KMS-11 (cell line): Measurements from ENCODE around the gene BTK.

ENCODE experiments used
- H2AFZ ChIP-seq: fragments of 200-600 bp; sonication (generic); 2 replicates; pipeline ENCODE4 v1.6.1; 2016; ENCODE audit warnings: antibody characterized with exemption, mixed run types, low read depth
- H3K27ac ChIP-seq: fragments of 200-600 bp; sonication (generic); 2 replicates; pipeline ENCODE4 v1.6.1; 2016; ENCODE audit warnings: mild to moderate bottlenecking, mixed run types
- H3K27me3 ChIP-seq: fragments of 200-600 bp; sonication (generic); 2 replicates; pipeline ENCODE4 v1.6.1; 2017; ENCODE audit warnings: mild to moderate bottlenecking, low read depth, mixed run types, moderate library complexity; ENCODE audit not compliant: insufficient read depth
- H3K36me3 ChIP-seq: fragments of 200-600 bp; sonication (generic); 2 replicates; pipeline ENCODE4 v1.6.1; 2017; ENCODE audit warnings: mild to moderate bottlenecking, mixed run types; ENCODE audit not compliant: insufficient read depth
- H3K4me1 ChIP-seq: fragments of 200-600 bp; sonication (generic); 2 replicates; pipeline ENCODE4 v1.6.1; 2016; ENCODE audit warnings: mild to moderate bottlenecking, low read depth, mixed run types; ENCODE audit not compliant: poor library complexity, severe bottlenecking
- H3K4me2 ChIP-seq: fragments of 200-600 bp; sonication (generic); 2 replicates; pipeline ENCODE4 v1.7.0; 2016; ENCODE audit warnings: mild to moderate bottlenecking, mixed run types
- H3K4me3 ChIP-seq: fragments of 200-600 bp; sonication (generic); IDR thresholded peaks from 2 replicates; pipeline ENCODE4 v1.6.1; 2017; ENCODE audit warnings: low read depth, low read length, mixed read lengths; ENCODE audit not compliant: insufficient read depth
- H3K79me2 ChIP-seq: fragments of 200-600 bp; sonication (generic); 2 replicates; pipeline ENCODE4 v1.6.1; 2016; ENCODE audit warnings: low read depth, mixed run types; ENCODE audit not compliant: insufficient read depth
- H3K9ac ChIP-seq: fragments of 200-600 bp; sonication (generic); 2 replicates; pipeline ENCODE4 v1.6.1; 2016; ENCODE audit warnings: mild to moderate bottlenecking, mixed run types
- H4K20me1 ChIP-seq: fragments of 200-600 bp; sonication (generic); 2 replicates; pipeline ENCODE4 v1.6.1; 2016; ENCODE audit warnings: mild to moderate bottlenecking, mixed run types; ENCODE audit not compliant: insufficient read depth
- CTCF ChIP-seq: fragments of 200-600 bp; sonication (generic); conservative IDR thresholded peaks from 2 replicates; pipeline ENCODE4 v1.6.1; 2017; ENCODE audit warnings: low read depth, mild to moderate bottlenecking, antibody characterized with exemption, low read length, moderate library complexity, mixed read lengths

BTK gene

GRCh38 chrX:101419489-101419888 is 33.5 kb upstream of the BTK start:
- no peaks in the 10 kb centered on the region for H3K36me3 ChIP-seq
- no peak overlapping the region for H3K9ac ChIP-seq
- no peak overlapping the region for H3K4me3 ChIP-seq
- no peaks in the 10 kb centered on the region for H3K27me3 ChIP-seq
- H2AFZ ChIP-seq: no peak overlapping the region
- H3K27ac ChIP-seq: no peak overlapping the region
- H3K4me1 ChIP-seq: peaks cover 7% of the 10 kb centered on the region
- H3K4me2 ChIP-seq: no peak overlapping the region
- TF ChIP-seq CTCF: no peak
- no peaks in the 10 kb centered on the region for H3K79me2 ChIP-seq
- H4K20me1 ChIP-seq: no peaks in the 10 kb centered on the region

GRCh38 chrX:101417981-101418841 is 32.2 kb upstream of the BTK start:
- Histone ChIP-seq H3K4me2 (no peak overlapping the region), H3K4me1 (peaks cover 7% of the 10 kb centered on the region), H3K27me3 (no peaks in the 10 kb centered on the region), H3K79me2 (no peaks in the 10 kb centered on the region), H3K4me3 (no peak overlapping the region), H3K36me3 (no peaks in the 10 kb centered on the region), H2AFZ (no peak overlapping the region), H4K20me1 (no peaks in the 10 kb centered on the region), H3K27ac (no peak overlapping the region), H3K9ac (no peak overlapping the region)
- no peak for TF ChIP-seq CTCF

GRCh38 chrX:101417190-101417589 is 31.2 kb upstream of the BTK start:
- Histone ChIP-seq H3K79me2 (no peaks in the 10 kb centered on the region), H3K36me3 (no peaks in the 10 kb centered on the region), H2AFZ (no peak overlapping the region), H3K4me3 (no peak overlapping the region), H3K27me3 (no peaks in the 10 kb centered on the region), H3K4me1 (peaks cover 7% of the 10 kb centered on the region), H3K9ac (no peak overlapping the region), H3K4me2 (no peak overlapping the region), H3K27ac (no peak overlapping the region), H4K20me1 (no peaks in the 10 kb centered on the region)
- no peak for TF ChIP-seq CTCF

- peaks cover 7% of the 10 kb centered on the region for H3K4me1 ChIP-seq
- no peak overlapping the region for H3K9ac ChIP-seq
- H2AFZ ChIP-seq: no peak overlapping the region
- no peaks in the 10 kb centered on the region for H4K20me1 ChIP-seq
- no peak for TF ChIP-seq CTCF
- H3K4me2 ChIP-seq: no peak overlapping the region
- H3K36me3 ChIP-seq: no peaks in the 10 kb centered on the region
- H3K79me2 ChIP-seq: no peaks in the 10 kb centered on the region; the same call in 1 of the 2 replicates
- H3K27me3 ChIP-seq: no peaks in the 10 kb centered on the region
- no peak overlapping the region for H3K4me3 ChIP-seq
- no peak overlapping the region for H3K27ac ChIP-seq
Measured at GRCh38 chrX:101416691-101417090, 30.7 kb upstream of the BTK start.
